Glutamatergic neuron (in vitro differentiated cells): ENCODE results near the gene GRM7. TPM values are rescaled to one million over a fixed set of nuclear protein-coding genes. Genes with fewer than 3 reads are reported as not detected.

Experiments
- DNase-seq: peaks from one replicate; pipeline ENCODE4 v3.0.0; 2022
- H3K27ac Mint-ChIP-seq: one replicate; pipeline ENCODE4 v1.8.0; 2020; ENCODE audit warnings: mild to moderate bottlenecking, mixed read lengths, inconsistent platforms; ENCODE audit not compliant: unreplicated experiment
- H3K27me3 Mint-ChIP-seq: one replicate; pipeline ENCODE4 v1.8.0; 2020; ENCODE audit warnings: mild to moderate bottlenecking, moderate library complexity, mixed read lengths, inconsistent platforms; ENCODE audit not compliant: unreplicated experiment
- H3K36me3 Mint-ChIP-seq: one replicate; pipeline ENCODE4 v1.8.0; 2020; ENCODE audit warnings: mild to moderate bottlenecking, mixed read lengths, inconsistent platforms; ENCODE audit not compliant: unreplicated experiment
- H3K4me1 Mint-ChIP-seq: one replicate; pipeline ENCODE4 v1.8.0; 2020; ENCODE audit warnings: mild to moderate bottlenecking, low read depth, mixed read lengths, inconsistent platforms; ENCODE audit not compliant: unreplicated experiment
- H3K4me3 Mint-ChIP-seq: one replicate; pipeline ENCODE4 v1.8.0; 2020; ENCODE audit warnings: mild to moderate bottlenecking, mixed read lengths, inconsistent platforms; ENCODE audit not compliant: unreplicated experiment
- H3K9me3 Mint-ChIP-seq: one replicate; pipeline ENCODE4 v1.8.0; 2020; ENCODE audit warnings: mild to moderate bottlenecking, moderate library complexity, mixed read lengths, inconsistent platforms; ENCODE audit not compliant: unreplicated experiment
- CTCF ChIP-seq: fragments of 200-600 bp; sonication (generic); IDR thresholded peaks from one replicate; pipeline ENCODE4 v1.5.0; 2021; ENCODE audit not compliant: partially characterized antibody, unreplicated experiment
- total RNA-seq: library from RNA; stranded (reverse); fragmentation: NEBNext Ultra II Directional; extraction: Animal tissue kit (Norgen Biotek cat#: 25700); gene quantifications from one replicate; pipeline ENCODE4 v1.2.1, GENCODE V29; 2021; ENCODE audit not compliant: unreplicated experiment

GRM7 gene
- total RNA-seq, 1 donor from 2014 or later, result 1.4 TPM

- H3K27ac Mint-ChIP-seq, result no peak overlapping the region
- H3K9me3 Mint-ChIP-seq, result peaks cover 3% of the 10 kb centered on the region
- no peaks in the 10 kb centered on the region for H3K36me3 Mint-ChIP-seq
- TF ChIP-seq CTCF, result no peak
- H3K4me1 Mint-ChIP-seq, result no peaks in the 10 kb centered on the region
- no peak for DNase-seq
- H3K4me3 Mint-ChIP-seq, result no peak overlapping the region
- H3K27me3 Mint-ChIP-seq, result no peaks in the 10 kb centered on the region
These were observed 462.2 kb downstream of the GRM7 start for GRCh38 chr3:7322957-7323669.

- no peaks in the 10 kb centered on the region for H3K36me3 Mint-ChIP-seq
- TF ChIP-seq CTCF, result no peak
- H3K4me3 Mint-ChIP-seq, result no peak overlapping the region
- H3K9me3 Mint-ChIP-seq, result peaks cover 2% of the 10 kb centered on the region
- no peak overlapping the region for H3K27ac Mint-ChIP-seq
- no peak for DNase-seq
- no peaks in the 10 kb centered on the region for H3K4me1 Mint-ChIP-seq
- H3K27me3 Mint-ChIP-seq, result no peaks in the 10 kb centered on the region
These were observed 467.4 kb downstream of the GRM7 start for GRCh38 chr3:7328339-7328738.

- Mint-ChIP-seq H3K4me1 (no peaks in the 10 kb centered on the region), H3K9me3 (no peaks in the 10 kb centered on the region), H3K27me3 (no peaks in the 10 kb centered on the region), H3K36me3 (no peaks in the 10 kb centered on the region), H3K4me3 (no peak overlapping the region), H3K27ac (no peak overlapping the region)
- no peak for TF ChIP-seq CTCF
- DNase-seq, result no peak
These were observed 471.8 kb downstream of the GRM7 start for GRCh38 chr3:7332696-7333095.

- H3K27ac Mint-ChIP-seq, result no peak overlapping the region
- H3K4me3 Mint-ChIP-seq, result no peak overlapping the region
- H3K36me3 Mint-ChIP-seq, result no peaks in the 10 kb centered on the region
- DNase-seq, result no peak
- no peaks in the 10 kb centered on the region for H3K27me3 Mint-ChIP-seq
- no peaks in the 10 kb centered on the region for H3K9me3 Mint-ChIP-seq
- H3K4me1 Mint-ChIP-seq, result no peaks in the 10 kb centered on the region
- TF ChIP-seq CTCF, result no peak
These were observed 472.2 kb downstream of the GRM7 start for GRCh38 chr3:7333125-7333524.

- no peaks in the 10 kb centered on the region for H3K36me3 Mint-ChIP-seq
- H3K27me3 Mint-ChIP-seq, result peaks cover 2% of the 10 kb centered on the region
- H3K9me3 Mint-ChIP-seq, result no peaks in the 10 kb centered on the region
- no peaks in the 10 kb centered on the region for H3K4me1 Mint-ChIP-seq
- H3K27ac Mint-ChIP-seq, result no peak overlapping the region
- no peak overlapping the region for H3K4me3 Mint-ChIP-seq
- TF ChIP-seq CTCF, result no peak
- no peak for DNase-seq
These were observed 479.9 kb downstream of the GRM7 start for GRCh38 chr3:7340795-7341194.
